Smooth muscle cell (in vitro differentiated cells): Measurements from ENCODE around the gene UBALD1. TPM values are rescaled to one million over a fixed set of nuclear protein-coding genes. Genes with fewer than 3 reads are reported as not detected.

Source experiments
- DNase-seq: peaks from one replicate; lab custom pipeline; 2025; ENCODE audit not compliant: unreplicated experiment; lab: John Stamatoyannopoulos, UW
- H2AFZ ChIP-seq: fragments of 200-600 bp; sonication (generic); 2 replicates; pipeline ENCODE4 v1.6.0; 2016; ENCODE audit warnings: antibody characterized with exemption, low read depth, mild to moderate bottlenecking
- H3F3A ChIP-seq: fragments of 200-600 bp; sonication (generic); 2 replicates; pipeline ENCODE4 v1.6.0; 2017; ENCODE audit warnings: antibody characterized with exemption, low read depth
- H3K27ac ChIP-seq: fragments of 200-600 bp; sonication (generic); 2 replicates; pipeline ENCODE4 v1.5.1; 2016; ENCODE audit warnings: low read depth, mild to moderate bottlenecking
- H3K27me3 ChIP-seq: fragments of 200-600 bp; sonication (generic); 2 replicates; pipeline ENCODE4 v1.6.1; 2016; ENCODE audit warnings: low read depth, mild to moderate bottlenecking
- H3K36me3 ChIP-seq: fragments of 200-600 bp; sonication (generic); 2 replicates; pipeline ENCODE4 v1.5.1; 2016; ENCODE audit warnings: low read depth
- H3K4me1 ChIP-seq: fragments of 200-600 bp; sonication (generic); 2 replicates; pipeline ENCODE4 v1.5.1; 2016; ENCODE audit warnings: low read depth
- H3K4me2 ChIP-seq: fragments of 200-600 bp; sonication (generic); 2 replicates; pipeline ENCODE4 v1.6.0; 2016; ENCODE audit warnings: mild to moderate bottlenecking
- H3K4me3 ChIP-seq: fragments of 200-600 bp; sonication (generic); 2 replicates; pipeline ENCODE4 v1.5.1; 2016; ENCODE audit warnings: mild to moderate bottlenecking
- H3K79me2 ChIP-seq: fragments of 200-600 bp; sonication (generic); 2 replicates; pipeline ENCODE4 v1.6.0; 2016; ENCODE audit warnings: low read depth, mild to moderate bottlenecking
- H3K9ac ChIP-seq: fragments of 200-600 bp; sonication (generic); 2 replicates; pipeline ENCODE4 v1.6.0; 2016; ENCODE audit warnings: low read depth
- H3K9me3 ChIP-seq: fragments of 200-600 bp; sonication (generic); replicated peaks from 2 replicates; pipeline ENCODE4 v1.5.1; 2016; ENCODE audit warnings: low read depth
- H4K20me1 ChIP-seq: fragments of 200-600 bp; sonication (generic); 2 replicates; pipeline ENCODE4 v1.6.0; 2016; ENCODE audit warnings: low read depth
- WGBS: methylation state at CpG from one replicate; pipeline ENCODE4 v1.1.7; 2016; ENCODE audit warnings: low lambda C conversion rate; 5-methylcytosine and 5-hydroxymethylcytosine counted together
- polyA plus RNA-seq: library from polyadenylated mRNA; unstranded; fragments of >200 nt; fragmentation: Nextera tagmentation; extraction: Ambion mirVana; gene quantifications from 2 replicates; pipeline ENCODE4 v1.2.1, GENCODE V29; 2016
- total RNA-seq: library from RNA; depleted of rRNA; stranded (reverse); fragments of >200 nt; gene quantifications from 2 replicates; pipeline ENCODE4 v1.2.3, GENCODE V29; 2014
- TF ChIP-seq, protein P1 (sequence below): fragments of 200-600 bp; sonication (generic); IDR thresholded peaks from 2 replicates; pipeline ENCODE4 v1.5.1; 2017; ENCODE audit warnings: borderline replicate concordance, mild to moderate bottlenecking, antibody characterized with exemption; ENCODE audit not compliant: insufficient read depth, poor library complexity, severe bottlenecking

UBALD1 gene
- total and polyA plus RNA-seq, 2 experiments from 2014 or later: 3.6 to 13.6 TPM

GRCh38 chr16:4586291-4586690, 28.4 kb downstream of the UBALD1 start:
- Histone ChIP-seq H3K9ac (no peak overlapping the region), H3F3A (no peaks in the 10 kb centered on the region), H3K36me3 (no peaks in the 10 kb centered on the region), H4K20me1 (no peaks in the 10 kb centered on the region), H3K9me3 (no peaks in the 10 kb centered on the region), H3K4me3 (no peak overlapping the region), H3K79me2 (no peaks in the 10 kb centered on the region), H3K4me1 (no peaks in the 10 kb centered on the region), H2AFZ (no peak overlapping the region), H3K27ac (no peak overlapping the region), H3K4me2 (no peak overlapping the region), H3K27me3 (no peaks in the 10 kb centered on the region)
- no peak for DNase-seq
- WGBS: 87% methylated on average over 7 of the region's 7 CpGs
- TF ChIP-seq, protein P1, sequence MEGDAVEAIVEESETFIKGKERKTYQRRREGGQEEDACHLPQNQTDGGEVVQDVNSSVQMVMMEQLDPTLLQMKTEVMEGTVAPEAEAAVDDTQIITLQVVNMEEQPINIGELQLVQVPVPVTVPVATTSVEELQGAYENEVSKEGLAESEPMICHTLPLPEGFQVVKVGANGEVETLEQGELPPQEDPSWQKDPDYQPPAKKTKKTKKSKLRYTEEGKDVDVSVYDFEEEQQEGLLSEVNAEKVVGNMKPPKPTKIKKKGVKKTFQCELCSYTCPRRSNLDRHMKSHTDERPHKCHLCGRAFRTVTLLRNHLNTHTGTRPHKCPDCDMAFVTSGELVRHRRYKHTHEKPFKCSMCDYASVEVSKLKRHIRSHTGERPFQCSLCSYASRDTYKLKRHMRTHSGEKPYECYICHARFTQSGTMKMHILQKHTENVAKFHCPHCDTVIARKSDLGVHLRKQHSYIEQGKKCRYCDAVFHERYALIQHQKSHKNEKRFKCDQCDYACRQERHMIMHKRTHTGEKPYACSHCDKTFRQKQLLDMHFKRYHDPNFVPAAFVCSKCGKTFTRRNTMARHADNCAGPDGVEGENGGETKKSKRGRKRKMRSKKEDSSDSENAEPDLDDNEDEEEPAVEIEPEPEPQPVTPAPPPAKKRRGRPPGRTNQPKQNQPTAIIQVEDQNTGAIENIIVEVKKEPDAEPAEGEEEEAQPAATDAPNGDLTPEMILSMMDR: no peak

- H3K79me2 ChIP-seq: no peaks in the 10 kb centered on the region
- DNase-seq: no peak
- no peak overlapping the region for H3K9ac ChIP-seq
- no peak overlapping the region for H2AFZ ChIP-seq
- H3K4me3 ChIP-seq: no peak overlapping the region
- no peaks in the 10 kb centered on the region for H3K36me3 ChIP-seq
- TF ChIP-seq, protein P1: no peak
- H3K4me2 ChIP-seq: no peak overlapping the region
- H3K4me1 ChIP-seq: no peaks in the 10 kb centered on the region
- H4K20me1 ChIP-seq: no peaks in the 10 kb centered on the region
- no peak overlapping the region for H3K27ac ChIP-seq
- H3K27me3 ChIP-seq: no peaks in the 10 kb centered on the region
- no peaks in the 10 kb centered on the region for H3K9me3 ChIP-seq
- 77% methylated on average over 4 of the region's 4 CpGs for WGBS
- no peaks in the 10 kb centered on the region for H3F3A ChIP-seq
Measured at GRCh38 chr16:4583906-4584305, 30.8 kb downstream of the UBALD1 start.

- no peak for DNase-seq
- Histone ChIP-seq H3K27me3 (no peaks in the 10 kb centered on the region), H3K79me2 (no peaks in the 10 kb centered on the region), H3K9me3 (no peaks in the 10 kb centered on the region), H3K4me2 (no peak overlapping the region), H3K27ac (no peak overlapping the region), H4K20me1 (no peaks in the 10 kb centered on the region), H3K4me1 (no peaks in the 10 kb centered on the region), H3K9ac (no peak overlapping the region), H3F3A (no peaks in the 10 kb centered on the region), H3K4me3 (no peak overlapping the region), H3K36me3 (no peaks in the 10 kb centered on the region), H2AFZ (no peak overlapping the region)
- TF ChIP-seq, protein P1: no peak
- 76% methylated on average over 5 of the region's 6 CpGs for WGBS
Measured at GRCh38 chr16:4580250-4580649, 34.4 kb downstream of the UBALD1 start.

DNA sequence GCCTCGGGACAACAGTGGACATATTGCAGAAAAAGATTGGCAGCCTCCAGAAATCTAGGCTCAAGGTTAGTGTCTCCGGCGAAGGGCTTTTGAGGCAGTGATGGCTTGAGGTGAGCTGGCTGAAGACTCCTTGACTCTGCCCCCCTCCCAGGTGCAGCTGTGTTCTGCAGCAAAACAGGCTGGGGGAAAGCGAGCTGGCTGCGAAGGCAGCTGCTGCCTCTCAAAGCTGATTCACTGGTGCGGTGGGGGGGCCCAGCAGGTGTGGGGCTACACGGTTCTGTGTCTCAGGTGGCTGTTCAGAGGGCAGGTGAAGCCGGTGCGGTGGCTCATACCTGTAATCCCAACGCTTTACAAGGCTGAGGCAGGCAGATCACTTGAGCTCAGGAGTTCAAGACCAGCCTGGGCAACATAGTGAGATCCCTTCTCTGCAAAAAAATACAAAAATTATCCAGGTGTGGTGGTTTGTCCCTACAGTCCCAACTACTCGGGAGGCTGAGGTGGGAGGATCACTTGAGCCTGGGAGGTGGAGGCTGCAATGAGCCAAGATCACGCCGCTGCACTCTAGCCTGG, 35.6 kb downstream of the UBALD1 start:
- Histone ChIP-seq H2AFZ (no peak overlapping the region), H3K36me3 (no peaks in the 10 kb centered on the region), H3K9ac (no peak overlapping the region), H3K79me2 (no peaks in the 10 kb centered on the region), H3K27me3 (no peaks in the 10 kb centered on the region), H3K4me3 (no peak overlapping the region), H3K9me3 (no peaks in the 10 kb centered on the region), H3K4me1 (no peaks in the 10 kb centered on the region), H3K27ac (no peak overlapping the region), H3F3A (no peaks in the 10 kb centered on the region), H3K4me2 (no peak overlapping the region), H4K20me1 (no peaks in the 10 kb centered on the region)
- no peak for DNase-seq
- WGBS: 90% methylated on average over 13 of the region's 13 CpGs
- TF ChIP-seq, protein P1: no peak
